Endothelial cell of umbilical vein (primary cell): ENCODE data around the gene NEURL1B.

Experiments used
- EZH2 ChIP-seq: IDR thresholded peaks from 2 replicates; pipeline ENCODE4 v1.6.1; 2012; ENCODE audit warnings: borderline replicate concordance, low read depth, mild to moderate bottlenecking, moderate library complexity, low read length, inconsistent platforms; ENCODE audit not compliant: severe bottlenecking
- JUN ChIP-seq: IDR thresholded peaks from 2 replicates; pipeline ENCODE4 v1.6.1; 2011; ENCODE audit warnings: borderline replicate concordance, low read depth; ENCODE audit not compliant: insufficient read length, insufficient read depth
- MAX ChIP-seq: IDR thresholded peaks from 2 replicates; pipeline ENCODE4 v1.6.1; 2011; ENCODE audit not compliant: insufficient read depth, insufficient read length
- MYC ChIP-seq: IDR thresholded peaks from one replicate; pipeline ENCODE4 v1.6.1; 2011; ENCODE audit warnings: mild to moderate bottlenecking, low read depth, low read length
- POLR2A ChIP-seq: IDR thresholded peaks from 2 replicates; pipeline ENCODE4 v1.6.1; 2012; ENCODE audit warnings: low read depth, mild to moderate bottlenecking, control low read depth, low read length
- POLR2AphosphoS5 ChIP-seq: IDR thresholded peaks from 2 replicates; pipeline ENCODE4 v1.6.1; 2012; ENCODE audit warnings: low read depth, mild to moderate bottlenecking, control low read depth, low read length, moderate library complexity; ENCODE audit not compliant: insufficient read depth
- TF ChIP-seq, protein P1 (sequence below), 2 donors: IDR thresholded peaks; 1 replicate in 1 of 2; 2 replicates in 1 of 2; pipeline ENCODE4 v1.5.1; 2011; ENCODE audit warnings: low read length in 2 of 2, mild to moderate bottlenecking in 2 of 2, moderate library complexity in 2 of 2, control low read depth in 1 of 2, inconsistent platforms in 1 of 2, low read depth in 1 of 2; ENCODE audit not compliant: insufficient read depth in 1 of 2; ENCODE audit errors: extremely low read depth in 1 of 2

DNA sequence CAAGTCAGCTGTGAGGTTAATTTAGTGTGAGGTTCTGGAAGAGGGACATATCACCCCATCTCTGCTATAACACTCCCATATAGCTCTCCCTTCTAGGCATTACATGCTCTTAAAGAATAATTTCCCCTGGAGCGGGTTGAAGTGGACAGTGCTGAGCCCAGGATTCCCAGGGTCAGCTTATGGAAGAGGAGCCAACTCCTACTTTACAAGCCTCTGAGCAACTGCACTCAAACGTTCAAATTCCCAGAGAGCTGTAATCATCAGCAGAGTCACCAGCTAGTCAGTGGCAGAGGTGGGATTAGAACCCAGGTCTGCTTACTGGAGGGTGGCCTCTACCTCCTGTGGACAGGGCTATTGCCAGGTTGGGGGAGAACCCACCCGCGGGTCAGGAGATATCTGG, 1.4 kb downstream of the NEURL1B start:
- TF ChIP-seq, protein P1, sequence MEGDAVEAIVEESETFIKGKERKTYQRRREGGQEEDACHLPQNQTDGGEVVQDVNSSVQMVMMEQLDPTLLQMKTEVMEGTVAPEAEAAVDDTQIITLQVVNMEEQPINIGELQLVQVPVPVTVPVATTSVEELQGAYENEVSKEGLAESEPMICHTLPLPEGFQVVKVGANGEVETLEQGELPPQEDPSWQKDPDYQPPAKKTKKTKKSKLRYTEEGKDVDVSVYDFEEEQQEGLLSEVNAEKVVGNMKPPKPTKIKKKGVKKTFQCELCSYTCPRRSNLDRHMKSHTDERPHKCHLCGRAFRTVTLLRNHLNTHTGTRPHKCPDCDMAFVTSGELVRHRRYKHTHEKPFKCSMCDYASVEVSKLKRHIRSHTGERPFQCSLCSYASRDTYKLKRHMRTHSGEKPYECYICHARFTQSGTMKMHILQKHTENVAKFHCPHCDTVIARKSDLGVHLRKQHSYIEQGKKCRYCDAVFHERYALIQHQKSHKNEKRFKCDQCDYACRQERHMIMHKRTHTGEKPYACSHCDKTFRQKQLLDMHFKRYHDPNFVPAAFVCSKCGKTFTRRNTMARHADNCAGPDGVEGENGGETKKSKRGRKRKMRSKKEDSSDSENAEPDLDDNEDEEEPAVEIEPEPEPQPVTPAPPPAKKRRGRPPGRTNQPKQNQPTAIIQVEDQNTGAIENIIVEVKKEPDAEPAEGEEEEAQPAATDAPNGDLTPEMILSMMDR (IDR thresholded peaks at IDR 0.05; ENCODE audit: extremely low read depth in 1 of 2, insufficient read depth in 1 of 2, low read depth in 1 of 2, low read length in 2 of 2), result no peak
- TF ChIP-seq EZH2 (no peak), POLR2AphosphoS5 (no peak), POLR2A (no peak), MAX (no peak), JUN (no peak), MYC (no peak)
